DOHH2 (cell line): ENCODE measurements around the gene DCUN1D3.

ENCODE experiments used
- EZH2phosphoT487 ChIP-seq: fragments of 200-600 bp; sonication (generic); IDR thresholded peaks from 2 replicates; pipeline ENCODE4 v1.6.1; 2017; ENCODE audit warnings: borderline replicate concordance, mild to moderate bottlenecking, antibody characterized with exemption, low read length, moderate library complexity, mixed read lengths
- TF ChIP-seq, protein P1 (sequence below): fragments of 200-600 bp; sonication (generic); IDR thresholded peaks from one replicate; pipeline ENCODE4 v1.5.1; 2014; ENCODE audit warnings: antibody characterized with exemption, mild to moderate bottlenecking, low read depth, low read length; ENCODE audit not compliant: poor library complexity, severe bottlenecking

DNA sequence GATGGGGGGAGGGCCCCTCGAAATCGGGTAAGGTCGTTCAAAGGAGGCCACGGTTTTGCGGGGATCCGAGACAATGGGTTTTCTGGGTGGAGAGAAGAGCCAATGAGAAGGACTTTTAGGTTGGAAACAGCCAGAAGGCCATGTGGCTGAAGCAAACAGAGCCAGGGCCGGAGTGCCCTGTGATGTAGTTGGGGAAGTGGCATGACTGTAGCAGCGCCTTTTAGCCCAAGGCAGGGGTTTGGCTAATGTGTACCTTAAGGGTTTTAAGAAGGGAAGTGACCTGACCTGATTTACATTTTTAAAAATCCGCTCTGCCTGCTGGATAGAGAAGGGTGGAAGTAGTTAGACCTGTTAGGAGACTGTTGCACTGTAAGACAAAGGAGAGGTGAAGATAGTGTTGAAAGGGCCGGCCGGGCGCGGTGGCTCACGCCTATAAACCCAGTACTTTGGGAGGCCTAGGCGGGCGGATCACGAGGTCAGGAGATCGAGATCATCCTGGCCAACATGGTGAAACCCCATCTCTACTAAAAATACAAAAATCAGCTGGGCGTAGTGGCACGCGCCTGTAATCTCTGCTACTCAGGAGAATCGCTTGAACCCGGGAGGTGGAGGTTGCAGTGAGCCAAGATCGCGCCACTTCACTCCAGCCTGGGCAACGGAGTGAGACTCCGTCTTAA, 1.4 kb upstream of the DCUN1D3 start:
- TF ChIP-seq, protein P1, sequence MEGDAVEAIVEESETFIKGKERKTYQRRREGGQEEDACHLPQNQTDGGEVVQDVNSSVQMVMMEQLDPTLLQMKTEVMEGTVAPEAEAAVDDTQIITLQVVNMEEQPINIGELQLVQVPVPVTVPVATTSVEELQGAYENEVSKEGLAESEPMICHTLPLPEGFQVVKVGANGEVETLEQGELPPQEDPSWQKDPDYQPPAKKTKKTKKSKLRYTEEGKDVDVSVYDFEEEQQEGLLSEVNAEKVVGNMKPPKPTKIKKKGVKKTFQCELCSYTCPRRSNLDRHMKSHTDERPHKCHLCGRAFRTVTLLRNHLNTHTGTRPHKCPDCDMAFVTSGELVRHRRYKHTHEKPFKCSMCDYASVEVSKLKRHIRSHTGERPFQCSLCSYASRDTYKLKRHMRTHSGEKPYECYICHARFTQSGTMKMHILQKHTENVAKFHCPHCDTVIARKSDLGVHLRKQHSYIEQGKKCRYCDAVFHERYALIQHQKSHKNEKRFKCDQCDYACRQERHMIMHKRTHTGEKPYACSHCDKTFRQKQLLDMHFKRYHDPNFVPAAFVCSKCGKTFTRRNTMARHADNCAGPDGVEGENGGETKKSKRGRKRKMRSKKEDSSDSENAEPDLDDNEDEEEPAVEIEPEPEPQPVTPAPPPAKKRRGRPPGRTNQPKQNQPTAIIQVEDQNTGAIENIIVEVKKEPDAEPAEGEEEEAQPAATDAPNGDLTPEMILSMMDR, result no peak
- no peak for TF ChIP-seq EZH2phosphoT487
